Measurements from ENCODE around the gene VEGFA. TPM values are rescaled to one million over a fixed set of nuclear protein-coding genes. Genes with fewer than 3 reads are reported as not detected.

The VEGFA gene
- total and polyA plus RNA-seq, 2 of the 8 experiments (the other 6 are each of a cell fraction or from before 2014, with no cell fraction given): 42.2 to 58.5 TPM

GRCh38 chr6:43773980-43774775 lies 4.2 kb downstream of the VEGFA start (continued):
- TF ChIP-seq CHD7 (IDR thresholded peaks at IDR 0.05; ENCODE audit: insufficient replicate concordance, low read length): no peak
- no peak for TF ChIP-seq USF2 (IDR thresholded peaks at IDR 0.05; ENCODE audit: low read length)
- no peak for TF ChIP-seq SP4 (IDR thresholded peaks at IDR 0.05; ENCODE audit: low read length)
